HEK293 (cell line): ENCODE data around the gene FAM83F.

Source experiments
- CTCF ChIA-PET: fragments of 350-600 bp; formaldehyde crosslinking; extraction: SDS; loops from one replicate; lab custom pipeline; 2021; ENCODE audit warnings: antibody characterized with exemption; lab: Yijun Ruan, JAX
- POLR2A ChIA-PET: fragments of 300-600 bp; formaldehyde crosslinking; extraction: SDS; loops from one replicate; lab custom pipeline; 2020; ENCODE audit warnings: antibody characterized with exemption, inconsistent platforms; lab: Yijun Ruan, JAX
- H3K27ac ChIP-seq: fragments of 200-500 bp; sonication (Bioruptor generic); 2 replicates; pipeline ENCODE4 v1.5.1; 2014; ENCODE audit warnings: low read depth, low read length, control low read depth, inconsistent platforms; ENCODE audit errors: extremely low read depth
- H3K36me3 ChIP-seq, 2 experiments: fragments of 200-500 bp in 1 of 2; sonication (Bioruptor generic) in 1 of 2; 1 replicate in 1 of 2; 2 replicates in 1 of 2; pipeline ENCODE4 v1.5.1; 2014 to 2017; ENCODE audit warnings: inconsistent platforms in 2 of 2, low read length in 2 of 2; ENCODE audit not compliant: control insufficient read depth in 2 of 2, insufficient read depth in 1 of 2
- H3K4me1 ChIP-seq: fragments of 200-500 bp; sonication (Bioruptor generic); 2 replicates; pipeline ENCODE4 v1.5.1; 2014; ENCODE audit warnings: mild to moderate bottlenecking, low read length, inconsistent platforms; ENCODE audit not compliant: control insufficient read depth, insufficient read depth
- H3K4me3 ChIP-seq: 2 replicates; pipeline ENCODE4 v1.5.1; 2011; ENCODE audit warnings: low read depth, mild to moderate bottlenecking, control low read depth, low read length, moderate library complexity
- H3K9me3 ChIP-seq: fragments of 200-500 bp; sonication (Bioruptor generic); 2 replicates; pipeline ENCODE4 v1.5.1; 2014; ENCODE audit warnings: low read depth, low read length, inconsistent platforms; ENCODE audit not compliant: control insufficient read depth, insufficient read depth
- BCL11B ChIP-seq: fragments of 450-650 bp; formaldehyde crosslinking; IDR thresholded peaks from 2 replicates; pipeline ENCODE4 v1.5.1; 2016; ENCODE audit warnings: low read depth, missing biosample characterization, missing genetic modification characterization
- HOXA7 ChIP-seq: sonication (generic); formaldehyde crosslinking; IDR thresholded peaks from 2 replicates; pipeline ENCODE4 v1.8.1; 2022; ENCODE audit warnings: missing genetic modification reagents, borderline replicate concordance
- KLF16 ChIP-seq: fragments of 450-650 bp; formaldehyde crosslinking; IDR thresholded peaks from 2 replicates; pipeline ENCODE4 v1.5.1; 2017; ENCODE audit warnings: missing biosample characterization, missing genetic modification characterization
- KLF7 ChIP-seq: fragments of 450-650 bp; formaldehyde crosslinking; IDR thresholded peaks from 2 replicates; pipeline ENCODE4 v1.5.1; 2016; ENCODE audit warnings: missing biosample characterization, missing genetic modification characterization, borderline replicate concordance
- MZF1 ChIP-seq: fragments of 450-650 bp; formaldehyde crosslinking; IDR thresholded peaks from 2 replicates; pipeline ENCODE4 v1.5.1; 2017; ENCODE audit warnings: missing biosample characterization, missing genetic modification characterization, borderline replicate concordance
- TCF7L2 ChIP-seq: IDR thresholded peaks from 2 replicates; pipeline ENCODE4 v1.6.1; 2011; ENCODE audit warnings: low read depth, mild to moderate bottlenecking, inconsistent platforms, low read length, moderate library complexity, borderline replicate concordance
- TRIM28 ChIP-seq: IDR thresholded peaks from 2 replicates; pipeline ENCODE4 v1.6.1; 2011; ENCODE audit warnings: low read length, control low read depth, borderline replicate concordance
- ZNF16 ChIP-seq: fragments of 450-650 bp; formaldehyde crosslinking; IDR thresholded peaks from 2 replicates; pipeline ENCODE4 v1.5.1; 2016; ENCODE audit warnings: low read depth, missing biosample characterization, missing genetic modification characterization
- ZNF184 ChIP-seq: fragments of 450-650 bp; IDR thresholded peaks from 2 replicates; pipeline ENCODE4 v1.5.1; 2018; ENCODE audit warnings: missing biosample characterization, mild to moderate bottlenecking, missing genetic modification characterization
- ZNF23 ChIP-seq: fragments of 450-650 bp; formaldehyde crosslinking; IDR thresholded peaks from 2 replicates; pipeline ENCODE4 v1.5.1; 2016; ENCODE audit warnings: missing biosample characterization, missing genetic modification characterization, borderline replicate concordance
- ZNF274 ChIP-seq, 2 experiments: fragments of 200-500 bp in 1 of 2; fragments of 450-650 bp in 1 of 2; sonication (Bioruptor generic) in 1 of 2; formaldehyde crosslinking in 1 of 2; IDR thresholded peaks; 2 replicates each; pipeline versions ENCODE4 v1.5.1 to v1.6.1; 2014 to 2016; ENCODE audit warnings: borderline replicate concordance in 1 of 2, inconsistent platforms in 1 of 2, low read length in 1 of 2, missing biosample characterization in 1 of 2, missing genetic modification characterization in 1 of 2
- ZNF341 ChIP-seq: fragments of 450-650 bp; formaldehyde crosslinking; IDR thresholded peaks from 2 replicates; pipeline ENCODE4; 2016; ENCODE audit warnings: low read depth, missing biosample characterization, missing genetic modification characterization
- ZNF366 ChIP-seq: fragments of 450-650 bp; formaldehyde crosslinking; conservative IDR thresholded peaks from 2 replicates; pipeline ENCODE4 v1.5.1; 2016; ENCODE audit warnings: missing biosample characterization, missing genetic modification characterization
- ZNF426 ChIP-seq: fragments of 450-650 bp; formaldehyde crosslinking; IDR thresholded peaks from 2 replicates; pipeline ENCODE4 v1.5.1; 2017; ENCODE audit warnings: missing biosample characterization, missing genetic modification characterization, mild to moderate bottlenecking, inconsistent platforms, moderate library complexity
- ZNF623 ChIP-seq: fragments of 450-650 bp; formaldehyde crosslinking; IDR thresholded peaks from 2 replicates; pipeline ENCODE4 v1.5.1; 2016; ENCODE audit warnings: missing biosample characterization, missing genetic modification characterization
- TF ChIP-seq, protein P1 (sequence below): fragments of 450-650 bp; formaldehyde crosslinking; IDR thresholded peaks from 2 replicates; pipeline ENCODE4 v1.5.1; 2017; ENCODE audit warnings: missing biosample characterization, missing genetic modification characterization
- TF ChIP-seq, protein P2 (sequence below): fragments of 450-650 bp; formaldehyde crosslinking; optimal IDR thresholded peaks from 2 replicates; pipeline ENCODE3; 2016; ENCODE audit warnings: missing biosample characterization, mild to moderate bottlenecking, missing genetic modification characterization
- TF ChIP-seq, protein P3 (sequence below): fragments of 450-650 bp; formaldehyde crosslinking; IDR thresholded peaks from 2 replicates; pipeline ENCODE4 v1.5.1; 2016; ENCODE audit warnings: missing biosample characterization, missing genetic modification characterization
- TF ChIP-seq, protein P4 (sequence below): fragments of 450-650 bp; formaldehyde crosslinking; IDR thresholded peaks from 2 replicates; pipeline ENCODE4 v1.5.1; 2016; ENCODE audit warnings: missing biosample characterization, missing genetic modification characterization

Gene FAM83F

DNA sequence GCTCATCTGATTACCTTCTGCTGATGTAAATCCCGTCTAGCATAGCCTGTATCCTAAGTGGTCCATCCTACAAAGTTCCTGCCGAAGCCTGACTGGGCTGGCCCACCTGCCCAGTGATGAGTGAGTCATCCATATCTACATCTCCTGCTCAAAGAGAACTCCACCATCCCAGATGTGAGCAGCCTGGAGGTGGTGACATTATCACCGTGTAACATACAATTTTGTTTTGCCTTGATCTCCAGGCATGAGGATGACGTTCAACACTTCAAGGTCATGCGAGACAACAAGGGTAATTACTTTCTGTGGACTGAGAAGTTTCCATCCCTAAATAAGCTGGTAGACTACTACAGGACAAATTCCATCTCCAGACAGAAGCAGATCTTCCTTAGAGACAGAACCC lies 29.0 kb upstream of the FAM83F start:
- no peaks in the 10 kb centered on the region for H3K4me1 ChIP-seq
- CTCF ChIA-PET = interaction anchor here (1.2 to 1.4 kb wide), 2 partner anchors 9 to 18 kb away, joined by 3 to 4 read pairs; no protein-coding TSS in a partner anchor
- POLR2A ChIA-PET = no interaction called here
- no peaks in the 10 kb centered on the region for H3K9me3 ChIP-seq
- TF ChIP-seq ZNF16 (no peak), KLF7 (tag by site-specific recombination) (no peak), KLF16 (no peak), ZNF623 (tag by site-specific recombination) (no peak), ZNF184 (no peak), ZNF341 (no peak), ZNF23 (tag by site-specific recombination) (no peak), ZNF274 (IDR thresholded peaks at IDR 0.05; ENCODE audit: low read length) (no peak), ZNF274 (tag by site-specific recombination; IDR thresholded peaks at IDR 0.05; ENCODE audit: borderline replicate concordance) (no peak), ZNF426 (tag by site-specific recombination) (no peak), BCL11B (tag by site-specific recombination) (no peak), TRIM28 (no peak), ZNF366 (tag by site-specific recombination) (no peak), HOXA7 (CRISPR knock-in tag) (no peak)
- TF ChIP-seq, protein P1, sequence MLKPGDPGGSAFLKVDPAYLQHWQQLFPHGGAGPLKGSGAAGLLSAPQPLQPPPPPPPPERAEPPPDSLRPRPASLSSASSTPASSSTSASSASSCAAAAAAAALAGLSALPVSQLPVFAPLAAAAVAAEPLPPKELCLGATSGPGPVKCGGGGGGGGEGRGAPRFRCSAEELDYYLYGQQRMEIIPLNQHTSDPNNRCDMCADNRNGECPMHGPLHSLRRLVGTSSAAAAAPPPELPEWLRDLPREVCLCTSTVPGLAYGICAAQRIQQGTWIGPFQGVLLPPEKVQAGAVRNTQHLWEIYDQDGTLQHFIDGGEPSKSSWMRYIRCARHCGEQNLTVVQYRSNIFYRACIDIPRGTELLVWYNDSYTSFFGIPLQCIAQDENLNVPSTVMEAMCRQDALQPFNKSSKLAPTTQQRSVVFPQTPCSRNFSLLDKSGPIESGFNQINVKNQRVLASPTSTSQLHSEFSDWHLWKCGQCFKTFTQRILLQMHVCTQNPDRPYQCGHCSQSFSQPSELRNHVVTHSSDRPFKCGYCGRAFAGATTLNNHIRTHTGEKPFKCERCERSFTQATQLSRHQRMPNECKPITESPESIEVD (tag by site-specific recombination) = no peak
- TF ChIP-seq, protein P2, sequence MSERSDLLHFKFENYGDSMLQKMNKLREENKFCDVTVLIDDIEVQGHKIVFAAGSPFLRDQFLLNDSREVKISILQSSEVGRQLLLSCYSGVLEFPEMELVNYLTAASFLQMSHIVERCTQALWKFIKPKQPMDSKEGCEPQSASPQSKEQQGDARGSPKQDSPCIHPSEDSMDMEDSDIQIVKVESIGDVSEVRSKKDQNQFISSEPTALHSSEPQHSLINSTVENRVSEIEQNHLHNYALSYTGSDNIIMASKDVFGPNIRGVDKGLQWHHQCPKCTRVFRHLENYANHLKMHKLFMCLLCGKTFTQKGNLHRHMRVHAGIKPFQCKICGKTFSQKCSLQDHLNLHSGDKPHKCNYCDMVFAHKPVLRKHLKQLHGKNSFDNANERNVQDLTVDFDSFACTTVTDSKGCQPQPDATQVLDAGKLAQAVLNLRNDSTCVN (tag by site-specific recombination) = no peak
- TF ChIP-seq, protein P3, sequence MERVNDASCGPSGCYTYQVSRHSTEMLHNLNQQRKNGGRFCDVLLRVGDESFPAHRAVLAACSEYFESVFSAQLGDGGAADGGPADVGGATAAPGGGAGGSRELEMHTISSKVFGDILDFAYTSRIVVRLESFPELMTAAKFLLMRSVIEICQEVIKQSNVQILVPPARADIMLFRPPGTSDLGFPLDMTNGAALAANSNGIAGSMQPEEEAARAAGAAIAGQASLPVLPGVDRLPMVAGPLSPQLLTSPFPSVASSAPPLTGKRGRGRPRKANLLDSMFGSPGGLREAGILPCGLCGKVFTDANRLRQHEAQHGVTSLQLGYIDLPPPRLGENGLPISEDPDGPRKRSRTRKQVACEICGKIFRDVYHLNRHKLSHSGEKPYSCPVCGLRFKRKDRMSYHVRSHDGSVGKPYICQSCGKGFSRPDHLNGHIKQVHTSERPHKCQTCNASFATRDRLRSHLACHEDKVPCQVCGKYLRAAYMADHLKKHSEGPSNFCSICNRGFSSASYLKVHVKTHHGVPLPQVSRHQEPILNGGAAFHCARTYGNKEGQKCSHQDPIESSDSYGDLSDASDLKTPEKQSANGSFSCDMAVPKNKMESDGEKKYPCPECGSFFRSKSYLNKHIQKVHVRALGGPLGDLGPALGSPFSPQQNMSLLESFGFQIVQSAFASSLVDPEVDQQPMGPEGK (tag by site-specific recombination) = no peak
- TF ChIP-seq, protein P4, sequence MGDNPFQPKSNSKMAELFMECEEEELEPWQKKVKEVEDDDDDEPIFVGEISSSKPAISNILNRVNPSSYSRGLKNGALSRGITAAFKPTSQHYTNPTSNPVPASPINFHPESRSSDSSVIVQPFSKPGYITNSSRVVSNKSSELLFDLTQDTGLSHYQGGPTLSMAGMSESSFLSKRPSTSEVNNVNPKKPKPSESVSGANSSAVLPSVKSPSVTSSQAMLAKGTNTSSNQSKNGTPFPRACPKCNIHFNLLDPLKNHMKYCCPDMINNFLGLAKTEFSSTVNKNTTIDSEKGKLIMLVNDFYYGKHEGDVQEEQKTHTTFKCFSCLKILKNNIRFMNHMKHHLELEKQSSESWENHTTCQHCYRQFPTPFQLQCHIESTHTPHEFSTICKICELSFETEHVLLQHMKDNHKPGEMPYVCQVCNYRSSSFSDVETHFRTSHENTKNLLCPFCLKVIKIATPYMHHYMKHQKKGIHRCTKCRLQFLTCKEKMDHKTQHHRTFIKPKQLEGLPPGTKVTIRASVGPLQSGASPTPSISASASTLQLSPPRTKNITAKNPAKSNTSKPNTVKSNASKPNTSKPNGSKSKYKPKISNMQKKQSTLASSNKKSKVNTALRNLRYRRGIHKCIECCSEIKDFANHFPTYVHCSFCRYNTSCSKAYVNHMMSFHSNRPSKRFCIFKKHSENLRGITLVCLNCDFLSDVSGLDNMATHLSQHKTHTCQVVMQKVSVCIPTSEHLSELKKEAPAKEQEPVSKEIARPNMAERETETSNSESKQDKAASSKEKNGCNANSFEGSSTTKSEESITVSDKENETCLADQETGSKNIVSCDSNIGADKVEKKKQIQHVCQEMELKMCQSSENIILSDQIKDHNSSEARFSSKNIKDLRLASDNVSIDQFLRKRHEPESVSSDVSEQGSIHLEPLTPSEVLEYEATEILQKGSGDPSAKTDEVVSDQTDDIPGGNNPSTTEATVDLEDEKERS (tag by site-specific recombination) = no peak
- H3K4me3 ChIP-seq = no peak overlapping the region
- no peaks in the 10 kb centered on the region for H3K36me3 ChIP-seq
- H3K27ac ChIP-seq = no peak overlapping the region

DNA sequence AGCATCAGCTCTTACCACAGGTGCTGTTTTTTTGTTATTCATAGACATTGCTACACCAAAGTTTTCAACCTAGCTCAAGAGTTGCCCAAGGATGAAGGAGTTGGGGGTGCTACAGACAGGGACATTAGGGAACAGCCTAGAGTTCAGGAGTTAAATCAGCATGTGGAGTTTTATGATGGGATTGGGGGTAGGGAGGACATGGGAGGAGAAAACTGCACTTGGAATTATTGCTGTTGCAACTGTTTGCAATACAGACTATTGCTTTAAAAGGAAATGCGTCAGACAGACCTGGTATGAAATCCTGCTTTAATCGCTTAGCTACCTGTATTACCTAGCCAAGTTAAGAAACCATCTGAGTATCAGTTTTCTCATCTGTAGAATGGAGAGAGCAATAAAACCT lies 28.3 kb upstream of the FAM83F start:
- TF ChIP-seq MZF1 (no peak), TCF7L2 (no peak)
- no peak overlapping the region for H3K4me3 ChIP-seq
- CTCF ChIA-PET = no interaction called here
- no peak overlapping the region for H3K27ac ChIP-seq
- POLR2A ChIA-PET = no interaction called here
- H3K4me1 ChIP-seq = no peaks in the 10 kb centered on the region
- H3K36me3 ChIP-seq = no peaks in the 10 kb centered on the region
- H3K9me3 ChIP-seq = no peaks in the 10 kb centered on the region
